Activated B cell treated with CpG ODN at 0.5 μM for 24 hours (primary cell): Measurements from ENCODE around the gene TRAPPC2. TPM values are rescaled to one million over a fixed set of nuclear protein-coding genes. Genes with fewer than 3 reads are reported as not detected.

ENCODE experiments used
- ATAC-seq: fragments of 200-7000 bp; cut with Tn5 transposase; one replicate; pipeline ENCODE4 v1.10.0; 2021; ENCODE audit warnings: low read depth, mild to moderate bottlenecking, moderate library complexity
- CTCF ChIA-PET: fragments of 350-600 bp; sonication (Branson Sonifier 250); formaldehyde crosslinking; loops from one replicate; lab custom pipeline; 2021; ENCODE audit warnings: antibody characterized with exemption; lab: Charles Lee
- POLR2A ChIA-PET: fragments of 350-600 bp; sonication (Branson Sonifier 250); formaldehyde crosslinking; loops from one replicate; lab custom pipeline; 2021; ENCODE audit warnings: antibody characterized with exemption; lab: Charles Lee
- DNase-seq: peaks from one replicate; pipeline ENCODE4 v3.0.0; 2022
- H3K27ac Mint-ChIP-seq: one replicate; pipeline ENCODE4 v1.8.0; 2020; ENCODE audit warnings: mixed read lengths
- H3K27me3 Mint-ChIP-seq: one replicate; pipeline ENCODE4 v1.8.0; 2021; ENCODE audit warnings: mixed read lengths
- H3K36me3 Mint-ChIP-seq: one replicate; pipeline ENCODE4 v1.8.0; 2021; ENCODE audit warnings: low read depth, mixed read lengths
- H3K4me1 Mint-ChIP-seq: one replicate; pipeline ENCODE4 v1.8.0; 2021; ENCODE audit warnings: mixed read lengths
- H3K4me3 Mint-ChIP-seq: one replicate; pipeline ENCODE4 v1.8.0; 2020; ENCODE audit warnings: mild to moderate bottlenecking, mixed read lengths
- H3K9me3 Mint-ChIP-seq: one replicate; pipeline ENCODE4 v1.8.0; 2020; ENCODE audit warnings: mixed read lengths
- intact Hi-C: fragments of 100-400 bp; cut with micrococcal nuclease; formaldehyde crosslinking; loops from one replicate; pipeline ENCODE4 v1.15.1; 2024
- total RNA-seq: library from RNA; stranded (reverse); gene quantifications from 2 replicates; pipeline ENCODE4 v1.2.3, GENCODE V29; 2022
- TF ChIP-seq, protein P1 (sequence below): fragments of 200-600 bp; IDR thresholded peaks from one replicate; pipeline ENCODE4 v1.8.0; 2022; ENCODE audit warnings: antibody characterized with exemption, mild to moderate bottlenecking

TRAPPC2 gene
- total RNA-seq, 1 donor from 2014 or later, result 26.7 TPM

DNA sequence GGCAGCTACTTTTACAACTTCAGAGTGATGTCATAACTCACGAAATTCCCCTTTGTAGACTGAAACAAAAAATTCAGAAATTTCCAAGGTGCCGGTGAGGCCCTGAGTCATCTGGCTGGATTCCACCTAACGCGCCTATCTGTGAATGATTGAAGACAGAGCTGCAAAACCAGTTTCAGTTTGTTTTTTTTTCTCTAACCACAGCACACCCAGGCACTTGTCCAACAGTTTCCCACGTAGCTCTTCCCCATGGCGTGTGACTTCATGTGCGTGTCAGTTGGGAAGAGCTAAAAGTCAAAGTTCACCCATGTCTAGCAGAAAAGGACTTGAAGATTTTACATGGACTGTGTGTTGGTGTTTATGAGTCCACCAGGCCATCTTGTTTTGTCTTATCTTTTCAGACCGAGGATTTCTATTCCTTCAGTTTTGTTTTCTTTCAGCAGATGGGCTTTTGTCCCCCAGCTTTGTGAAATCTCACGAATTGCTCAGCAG is 65.1 kb downstream of the TRAPPC2 start:
- ATAC-seq (peak; percentile 85), DNase-seq (no peak)
- CTCF ChIA-PET, result interaction anchor here (0.7 to 1.1 kb wide), 4 partner anchors 16 to 699 kb away, joined by 3 to 4 read pairs (median 4); no protein-coding TSS in a partner anchor
- Mint-ChIP-seq H3K9me3 (no peaks in the 10 kb centered on the region), H3K4me3 (peak overlapping the region; percentile 66), H3K36me3 (peaks cover 15% of the 10 kb centered on the region), H3K27me3 (no peaks in the 10 kb centered on the region), H3K4me1 (peaks cover 24% of the 10 kb centered on the region), H3K27ac (peak overlapping the region; percentile 87)
- intact Hi-C loops, result loop anchor here (1.0 kb wide), 1 partner anchor 18 kb away; no protein-coding TSS in a partner anchor
- POLR2A ChIA-PET, result interaction anchor here (0.7 to 4.8 kb wide), 8 partner anchors 20 to 87 kb away, joined by 3 to 55 read pairs (median 4); partner anchors contain the start of genes OFD1, RAB9A and TRAPPC2
- TF ChIP-seq, protein P1, sequence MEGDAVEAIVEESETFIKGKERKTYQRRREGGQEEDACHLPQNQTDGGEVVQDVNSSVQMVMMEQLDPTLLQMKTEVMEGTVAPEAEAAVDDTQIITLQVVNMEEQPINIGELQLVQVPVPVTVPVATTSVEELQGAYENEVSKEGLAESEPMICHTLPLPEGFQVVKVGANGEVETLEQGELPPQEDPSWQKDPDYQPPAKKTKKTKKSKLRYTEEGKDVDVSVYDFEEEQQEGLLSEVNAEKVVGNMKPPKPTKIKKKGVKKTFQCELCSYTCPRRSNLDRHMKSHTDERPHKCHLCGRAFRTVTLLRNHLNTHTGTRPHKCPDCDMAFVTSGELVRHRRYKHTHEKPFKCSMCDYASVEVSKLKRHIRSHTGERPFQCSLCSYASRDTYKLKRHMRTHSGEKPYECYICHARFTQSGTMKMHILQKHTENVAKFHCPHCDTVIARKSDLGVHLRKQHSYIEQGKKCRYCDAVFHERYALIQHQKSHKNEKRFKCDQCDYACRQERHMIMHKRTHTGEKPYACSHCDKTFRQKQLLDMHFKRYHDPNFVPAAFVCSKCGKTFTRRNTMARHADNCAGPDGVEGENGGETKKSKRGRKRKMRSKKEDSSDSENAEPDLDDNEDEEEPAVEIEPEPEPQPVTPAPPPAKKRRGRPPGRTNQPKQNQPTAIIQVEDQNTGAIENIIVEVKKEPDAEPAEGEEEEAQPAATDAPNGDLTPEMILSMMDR, result no peak

DNA sequence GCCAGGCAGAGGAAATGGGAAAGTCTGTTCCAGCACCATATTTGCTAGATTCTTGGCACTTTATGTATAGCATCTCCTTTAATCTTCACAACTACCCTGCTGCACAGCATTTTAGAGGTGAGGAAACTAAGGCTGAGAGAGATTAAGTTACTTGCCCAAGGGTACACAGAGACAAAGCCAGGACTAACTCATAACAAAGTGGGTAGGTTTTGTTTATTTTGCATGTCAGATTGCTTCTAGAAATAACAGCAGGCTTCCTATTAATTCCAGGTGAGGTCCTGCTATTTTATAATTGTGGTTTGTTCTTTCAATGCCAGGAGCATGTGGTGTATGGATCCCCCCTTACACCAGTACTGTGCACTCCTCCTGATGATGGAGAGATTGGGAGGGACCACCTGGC is 66.5 kb downstream of the TRAPPC2 start:
- ATAC-seq (no peak), DNase-seq (no peak)
- H3K4me3 Mint-ChIP-seq, result no peak overlapping the region
- ChIA-PET POLR2A (interaction anchor here (2.5 to 4.8 kb wide), 2 partner anchors 21 to 67 kb away, joined by 17 to 55 read pairs; partner anchors contain the start of genes OFD1, RAB9A and TRAPPC2), CTCF (no interaction called here)
- H3K27ac Mint-ChIP-seq, result no peak overlapping the region
- intact Hi-C loops, result no loop called here
- TF ChIP-seq, protein P1, result no peak
- H3K27me3 Mint-ChIP-seq, result no peaks in the 10 kb centered on the region
- peaks cover 24% of the 10 kb centered on the region for H3K4me1 Mint-ChIP-seq
- no peaks in the 10 kb centered on the region for H3K9me3 Mint-ChIP-seq
- peaks cover 29% of the 10 kb centered on the region for H3K36me3 Mint-ChIP-seq

DNA sequence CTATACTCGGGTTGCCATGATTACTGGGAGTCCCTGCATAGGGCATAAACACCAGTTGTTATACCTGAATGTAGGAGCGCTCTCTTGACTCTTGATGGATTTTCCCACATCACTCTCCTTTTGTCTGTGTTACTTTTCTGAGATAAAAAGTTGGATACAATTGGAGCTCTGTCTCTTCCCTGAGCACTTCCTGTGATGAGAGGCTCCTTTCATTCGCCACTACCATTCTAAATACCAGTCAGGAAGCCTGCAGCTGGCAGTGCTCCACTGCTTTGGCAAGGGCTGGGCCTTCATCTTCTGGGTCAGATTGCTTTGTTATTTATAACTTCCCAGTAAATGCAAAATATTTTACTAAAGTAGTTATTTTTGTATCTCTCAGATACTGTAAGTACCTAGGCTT is 67.6 kb downstream of the TRAPPC2 start:
- ChIA-PET POLR2A (no interaction called here), CTCF (no interaction called here)
- DNase-seq (no peak), ATAC-seq (no peak)
- intact Hi-C loops, result no loop called here
- H3K9me3 Mint-ChIP-seq, result no peaks in the 10 kb centered on the region
- TF ChIP-seq, protein P1, result no peak
- peaks cover 34% of the 10 kb centered on the region for H3K36me3 Mint-ChIP-seq
- H3K27ac Mint-ChIP-seq, result no peak overlapping the region
- peaks cover 24% of the 10 kb centered on the region for H3K4me1 Mint-ChIP-seq
- no peaks in the 10 kb centered on the region for H3K27me3 Mint-ChIP-seq
- H3K4me3 Mint-ChIP-seq, result no peak overlapping the region

DNA sequence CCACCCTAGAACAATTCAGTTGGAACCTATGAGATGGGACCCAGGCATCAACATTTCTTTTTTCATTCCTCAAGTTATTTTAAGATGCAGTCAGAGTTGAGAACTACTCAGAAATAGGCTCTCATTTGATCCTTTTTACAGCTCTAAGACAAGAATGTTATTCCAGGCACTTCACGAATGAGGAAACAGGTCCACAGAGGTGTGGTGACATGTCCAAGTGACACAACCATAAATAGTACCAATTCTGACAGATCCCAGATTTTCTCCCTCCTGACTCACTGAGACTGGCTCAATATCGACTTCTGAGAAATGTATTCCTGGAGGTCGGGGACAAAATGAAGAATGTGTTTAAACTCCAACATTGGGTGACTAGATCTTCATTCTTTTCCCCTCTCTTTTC is 70.4 kb downstream of the TRAPPC2 start:
- no peak overlapping the region for H3K4me3 Mint-ChIP-seq
- TF ChIP-seq, protein P1, result no peak
- H3K36me3 Mint-ChIP-seq, result peaks cover 37% of the 10 kb centered on the region
- ChIA-PET POLR2A (no interaction called here), CTCF (no interaction called here)
- no peaks in the 10 kb centered on the region for H3K9me3 Mint-ChIP-seq
- DNase-seq, result no peak
- peaks cover 7% of the 10 kb centered on the region for H3K4me1 Mint-ChIP-seq
- H3K27ac Mint-ChIP-seq, result no peak overlapping the region
- intact Hi-C loops, result no loop called here
- no peak for ATAC-seq
- no peaks in the 10 kb centered on the region for H3K27me3 Mint-ChIP-seq

DNA sequence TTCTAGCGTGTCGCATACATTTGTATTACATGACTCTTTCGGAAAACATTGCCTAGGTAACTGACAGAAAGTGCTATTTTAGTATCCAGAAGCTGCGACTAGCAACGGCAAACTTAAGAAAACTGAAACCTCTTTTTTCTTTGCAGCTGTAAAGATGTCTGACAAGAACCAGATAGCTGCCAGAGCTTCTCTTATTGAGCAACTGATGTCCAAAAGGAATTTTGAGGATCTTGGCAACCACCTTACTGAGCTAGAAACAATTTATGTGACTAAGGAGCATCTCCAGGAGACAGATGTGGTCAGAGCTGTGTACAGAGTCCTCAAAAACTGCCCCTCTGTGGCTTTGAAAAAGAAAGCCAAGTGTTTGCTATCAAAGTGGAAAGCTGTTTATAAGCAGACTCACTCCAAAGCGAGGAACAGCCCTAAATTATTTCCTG is 72.0 kb downstream of the TRAPPC2 start:
- DNase-seq (no peak), ATAC-seq (no peak)
- Mint-ChIP-seq H3K4me3 (no peak overlapping the region), H3K4me1 (peaks cover 9% of the 10 kb centered on the region), H3K36me3 (peaks cover 41% of the 10 kb centered on the region), H3K9me3 (no peaks in the 10 kb centered on the region), H3K27me3 (no peaks in the 10 kb centered on the region), H3K27ac (no peak overlapping the region)
- ChIA-PET POLR2A (interaction anchor here (1.0 to 1.4 kb wide), 2 partner anchors 26 to 367 kb away, joined by 3 read pairs; partner anchors contain the start of genes GEMIN8 and RAB9A), CTCF (no interaction called here)
- TF ChIP-seq, protein P1, result no peak
- intact Hi-C loops, result no loop called here

Other genes with a start within 250 kb of the TRAPPC2 start
- not detected in 2 replicates for gene EGFL6, start 165.0 kb downstream of the TRAPPC2 start, total RNA-seq
- gene TCEANC, start 81.5 kb downstream of the TRAPPC2 start, total RNA-seq, result 5.1 and 5.9 TPM in 2 replicates
- gene RAB9A, start 45.5 kb downstream of the TRAPPC2 start, total RNA-seq, result 26.1 and 27.7 TPM in 2 replicates
- 57.3 and 61.4 TPM in 2 replicates for gene OFD1, start 128 bp upstream of the TRAPPC2 start, total RNA-seq
- gene GPM6B, start 82.5 kb upstream of the TRAPPC2 start, total RNA-seq, result not detected in 2 replicates